Sigmoid colon (tissue), 7 donors: ENCODE measurements around the gene PLPPR1. TPM values are rescaled to one million over a fixed set of nuclear protein-coding genes. Genes with fewer than 3 reads are reported as not detected.

ENCODE experiments used
- DNase-seq: peaks from one replicate; pipeline ENCODE4 v3.0.0-alpha.2; 2019
- H3K27ac ChIP-seq, 4 donors: fragments of 200-600 bp; sonication (generic); one replicate each; pipeline ENCODE4 v1.5.1; 2016 to 2019; ENCODE audit warnings: mild to moderate bottlenecking in 1 of 4
- H3K27me3 ChIP-seq, 3 donors: fragments of 200-600 bp; sonication (generic); one replicate each; pipeline ENCODE4 v1.5.1; 2019; ENCODE audit warnings: mild to moderate bottlenecking in 1 of 3
- H3K36me3 ChIP-seq, 4 donors: fragments of 200-600 bp; sonication (generic); one replicate each; pipeline ENCODE4 v1.5.1; 2016 to 2019
- H3K4me1 ChIP-seq, 4 donors: fragments of 200-600 bp; sonication (generic); one replicate each; pipeline ENCODE4 v1.5.1; 2017 to 2019
- H3K4me3 ChIP-seq, 4 donors: fragments of 200-600 bp; sonication (generic); one replicate each; pipeline ENCODE4 v1.5.1; 2017 to 2019; ENCODE audit warnings: mild to moderate bottlenecking in 2 of 4, moderate library complexity in 1 of 4
- H3K9me3 ChIP-seq, 4 donors: fragments of 200-600 bp in 3 of 4; sonication (generic) in 3 of 4; one replicate each; pipeline versions ENCODE4 v1.5.1 to v1.6.1; 2013 to 2019
- EP300 ChIP-seq, 4 donors: sonication (generic); formaldehyde crosslinking; IDR thresholded peaks; one replicate each; pipeline ENCODE4 v1.6.1; 2017; ENCODE audit warnings: antibody characterized with exemption in 4 of 4
- POLR2A ChIP-seq, 2 donors: fragments of 450-650 bp; IDR thresholded peaks; one replicate each; pipeline ENCODE4 v1.6.1; 2016; ENCODE audit warnings: antibody characterized with exemption in 2 of 2, mild to moderate bottlenecking in 2 of 2, moderate library complexity in 2 of 2
- POLR2AphosphoS5 ChIP-seq, 4 donors: sonication (generic); formaldehyde crosslinking; IDR thresholded peaks; one replicate each; pipeline ENCODE4 v1.6.1; 2017; ENCODE audit warnings: antibody characterized with exemption in 4 of 4
- WGBS, 2 donors: extraction: QIAGEN DNeasy Blood & Tissue Kit; methylation state at CpG; one replicate each; pipeline ENCODE4 v1.1.7; 2013; 5-methylcytosine and 5-hydroxymethylcytosine counted together
- intact Hi-C: fragments of 100-400 bp; cut with DNase I; formaldehyde crosslinking; loops from one replicate; pipeline ENCODE4 v1.15.1; 2023
- polyA plus RNA-seq, 3 donors: library from polyadenylated mRNA; stranded (reverse); fragments of 200-250 nt; gene quantifications; one replicate each; pipeline ENCODE4 v1.2.3, GENCODE V29; 2013
- total RNA-seq, 4 donors: library from RNA; depleted of rRNA; stranded (reverse); fragments of >200 nt; gene quantifications; one replicate each; pipeline ENCODE4 v1.1.0, GENCODE V29; 2016
- TF ChIP-seq, protein P1 (sequence below), 4 experiments: fragments of 450-650 bp in 3 of 4; fragments of 200-600 bp in 1 of 4; IDR thresholded peaks; one replicate each; pipeline ENCODE4 v1.5.1; 2016 to 2019; ENCODE audit warnings: antibody characterized with exemption in 4 of 4, mild to moderate bottlenecking in 3 of 4, moderate library complexity in 2 of 4
- donor health status: healthy with polysubstance abuse.
- donor health status: Bipolar disorder and iron deficiency.
- donor health status: healthy.

Gene PLPPR1
- total and polyA plus RNA-seq, 7 donors, result 0.07 to 0.81 (median 0.38) TPM; not detected in 3

DNA sequence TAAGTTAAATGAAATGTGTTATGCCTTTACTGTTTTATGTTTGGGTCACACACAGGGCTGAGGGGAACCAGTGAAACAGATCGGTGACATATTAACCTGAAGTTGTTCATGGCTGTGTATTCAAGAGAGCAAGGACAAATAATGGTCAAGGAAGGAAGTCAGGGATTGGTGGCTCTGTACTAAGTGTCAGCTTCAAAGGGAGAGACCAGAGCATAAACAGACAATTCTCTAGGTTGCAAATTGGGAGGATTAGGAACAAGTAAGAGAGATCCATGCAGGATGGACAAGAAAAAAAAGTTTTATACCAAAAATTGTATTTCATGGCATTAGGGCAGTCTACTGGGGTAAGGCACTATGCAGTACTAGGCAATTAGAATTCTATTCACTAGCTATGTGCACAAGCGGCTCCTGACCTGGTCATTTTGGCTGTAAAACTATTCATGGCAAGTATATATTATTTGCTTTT lies 156.3 kb downstream of the PLPPR1 start:
- intact Hi-C loops, result no loop called here
- Histone ChIP-seq H3K36me3 (no peaks in the 10 kb centered on the region), H3K9me3 (no peaks in the 10 kb centered on the region), H3K4me3 (no peak overlapping the region), H3K4me1 (no peaks in the 10 kb centered on the region), H3K27me3 (no peaks in the 10 kb centered on the region), H3K27ac (no peak overlapping the region)
- TF ChIP-seq EP300 (IDR thresholded peaks at IDR 0.05) (no peak), POLR2AphosphoS5 (IDR thresholded peaks at IDR 0.05) (no peak), POLR2A (IDR thresholded peaks at IDR 0.05) (no peak)
- TF ChIP-seq, protein P1, sequence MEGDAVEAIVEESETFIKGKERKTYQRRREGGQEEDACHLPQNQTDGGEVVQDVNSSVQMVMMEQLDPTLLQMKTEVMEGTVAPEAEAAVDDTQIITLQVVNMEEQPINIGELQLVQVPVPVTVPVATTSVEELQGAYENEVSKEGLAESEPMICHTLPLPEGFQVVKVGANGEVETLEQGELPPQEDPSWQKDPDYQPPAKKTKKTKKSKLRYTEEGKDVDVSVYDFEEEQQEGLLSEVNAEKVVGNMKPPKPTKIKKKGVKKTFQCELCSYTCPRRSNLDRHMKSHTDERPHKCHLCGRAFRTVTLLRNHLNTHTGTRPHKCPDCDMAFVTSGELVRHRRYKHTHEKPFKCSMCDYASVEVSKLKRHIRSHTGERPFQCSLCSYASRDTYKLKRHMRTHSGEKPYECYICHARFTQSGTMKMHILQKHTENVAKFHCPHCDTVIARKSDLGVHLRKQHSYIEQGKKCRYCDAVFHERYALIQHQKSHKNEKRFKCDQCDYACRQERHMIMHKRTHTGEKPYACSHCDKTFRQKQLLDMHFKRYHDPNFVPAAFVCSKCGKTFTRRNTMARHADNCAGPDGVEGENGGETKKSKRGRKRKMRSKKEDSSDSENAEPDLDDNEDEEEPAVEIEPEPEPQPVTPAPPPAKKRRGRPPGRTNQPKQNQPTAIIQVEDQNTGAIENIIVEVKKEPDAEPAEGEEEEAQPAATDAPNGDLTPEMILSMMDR (IDR thresholded peaks at IDR 0.05), result no peak
- DNase-seq, result no peak
- WGBS, 2 donors, result 19 to 65% methylated on average over 2 of the region's 2 CpGs

DNA sequence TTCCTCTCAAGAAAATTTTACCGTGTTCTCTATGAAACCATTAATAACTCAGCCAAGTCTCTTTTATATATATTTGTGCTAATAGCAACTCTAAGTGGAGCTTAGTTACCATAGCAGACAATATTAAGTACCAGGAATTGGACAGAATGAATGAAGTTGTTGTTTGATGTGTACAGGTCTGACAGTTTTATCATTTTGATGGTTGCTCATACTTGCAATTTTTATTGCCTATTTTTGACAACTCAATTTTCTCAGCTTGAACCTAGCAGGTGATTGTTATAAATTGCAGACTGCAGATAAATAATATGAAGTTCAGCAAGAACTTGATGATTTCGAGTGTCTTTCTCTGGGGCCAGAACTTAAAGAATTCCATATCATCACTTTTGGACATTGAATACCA lies 163.2 kb downstream of the PLPPR1 start:
- H3K4me3 ChIP-seq, result no peak overlapping the region
- no peaks in the 10 kb centered on the region for H3K4me1 ChIP-seq
- intact Hi-C loops, result no loop called here
- WGBS, 2 donors, result 85% methylated on average over 2 of the region's 2 CpGs
- H3K36me3 ChIP-seq, result no peaks in the 10 kb centered on the region
- TF ChIP-seq, protein P1 (IDR thresholded peaks at IDR 0.05), result no peak
- TF ChIP-seq EP300 (IDR thresholded peaks at IDR 0.05), result no peak
- TF ChIP-seq POLR2AphosphoS5 (IDR thresholded peaks at IDR 0.05), result no peak
- no peak for TF ChIP-seq POLR2A (IDR thresholded peaks at IDR 0.05)
- H3K9me3 ChIP-seq, result no peaks in the 10 kb centered on the region
- DNase-seq, result no peak
- H3K27ac ChIP-seq, result no peak overlapping the region
- no peaks in the 10 kb centered on the region for H3K27me3 ChIP-seq

DNA sequence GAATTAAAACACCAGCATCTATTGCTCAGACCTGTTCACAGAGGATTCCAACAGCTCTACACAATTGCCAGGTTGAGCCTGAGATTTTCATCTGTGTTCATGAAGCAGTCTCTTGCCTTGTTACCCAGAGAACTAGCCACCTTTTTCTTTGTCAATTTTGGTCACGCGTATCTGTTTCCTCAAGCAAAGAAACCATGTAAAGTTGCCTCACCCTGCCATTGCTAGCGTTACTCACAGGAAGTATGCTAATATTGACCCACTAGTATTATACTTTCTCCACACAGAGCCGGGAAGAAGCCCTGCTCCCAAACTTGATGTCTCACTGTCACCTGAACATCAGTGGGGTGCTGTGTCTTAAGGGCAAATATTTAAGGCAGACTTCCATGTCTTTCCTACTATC lies 168.5 kb downstream of the PLPPR1 start:
- Histone ChIP-seq H3K27ac (no peak overlapping the region), H3K27me3 (no peaks in the 10 kb centered on the region), H3K36me3 (no peaks in the 10 kb centered on the region), H3K9me3 (no peaks in the 10 kb centered on the region), H3K4me1 (no peaks in the 10 kb centered on the region), H3K4me3 (no peak overlapping the region)
- no peak for DNase-seq
- no peak for TF ChIP-seq POLR2A (IDR thresholded peaks at IDR 0.05)
- TF ChIP-seq EP300 (IDR thresholded peaks at IDR 0.05), result no peak
- no peak for TF ChIP-seq POLR2AphosphoS5 (IDR thresholded peaks at IDR 0.05)
- TF ChIP-seq, protein P1 (IDR thresholded peaks at IDR 0.05), result no peak
- 77 to 80% methylated on average over 4 of the region's 4 CpGs for WGBS, 2 donors
- intact Hi-C loops, result no loop called here

DNA sequence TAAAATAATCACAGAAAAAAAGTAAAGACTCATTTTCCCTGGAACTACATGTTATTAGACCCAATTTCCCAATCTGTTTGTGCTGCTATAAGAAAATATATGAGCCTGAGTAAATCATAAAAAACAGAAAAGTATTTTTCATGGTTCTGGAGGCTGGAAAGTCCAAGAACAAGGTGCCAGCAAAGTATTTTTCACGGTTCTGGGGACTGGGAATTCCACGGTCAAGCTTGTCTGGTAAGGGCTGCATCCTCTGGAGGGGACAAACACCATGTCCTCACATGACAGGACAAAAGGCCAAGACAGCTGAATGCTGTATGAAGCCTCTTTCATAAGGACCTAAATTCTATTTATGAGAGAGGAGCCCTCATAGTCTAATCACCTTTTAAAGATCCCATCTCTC lies 172.3 kb downstream of the PLPPR1 start:
- DNase-seq, result no peak
- Histone ChIP-seq H3K27ac (no peak overlapping the region), H3K27me3 (no peaks in the 10 kb centered on the region), H3K4me3 (no peak overlapping the region), H3K36me3 (no peaks in the 10 kb centered on the region), H3K9me3 (no peaks in the 10 kb centered on the region), H3K4me1 (no peaks in the 10 kb centered on the region)
- intact Hi-C loops, result no loop called here
- WGBS, 2 donors, result 79 to 83% methylated on average over 2 of the region's 2 CpGs
- TF ChIP-seq POLR2A (IDR thresholded peaks at IDR 0.05), result no peak

DNA sequence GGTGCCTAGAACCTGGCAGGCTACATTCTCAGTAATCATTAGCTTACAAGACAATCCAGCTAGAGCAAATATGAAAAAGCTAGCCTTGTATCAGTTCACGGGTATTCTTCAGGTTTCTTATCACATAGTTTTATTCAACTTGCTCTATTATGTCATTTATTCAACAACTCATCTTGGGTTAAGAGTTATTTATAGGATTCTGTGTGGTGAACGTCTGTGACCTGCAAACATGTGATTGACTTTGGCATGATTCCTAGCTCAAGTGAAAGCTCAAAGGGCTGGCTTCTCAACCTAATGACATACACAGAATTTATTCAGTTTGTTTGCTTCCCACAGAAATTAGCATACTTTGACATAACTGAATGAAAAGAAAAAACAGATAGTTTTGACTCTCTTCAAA lies 173.1 kb downstream of the PLPPR1 start:
- no peak for DNase-seq
- Histone ChIP-seq H3K4me3 (no peak overlapping the region), H3K36me3 (no peaks in the 10 kb centered on the region), H3K27me3 (no peaks in the 10 kb centered on the region), H3K9me3 (no peaks in the 10 kb centered on the region), H3K27ac (no peak overlapping the region), H3K4me1 (no peaks in the 10 kb centered on the region)
- no peak for TF ChIP-seq POLR2A (IDR thresholded peaks at IDR 0.05)
- intact Hi-C loops, result no loop called here
- 8 to 51% methylated on average over 2 of the region's 2 CpGs for whole genome bisulfite sequencing, 2 donors

DNA sequence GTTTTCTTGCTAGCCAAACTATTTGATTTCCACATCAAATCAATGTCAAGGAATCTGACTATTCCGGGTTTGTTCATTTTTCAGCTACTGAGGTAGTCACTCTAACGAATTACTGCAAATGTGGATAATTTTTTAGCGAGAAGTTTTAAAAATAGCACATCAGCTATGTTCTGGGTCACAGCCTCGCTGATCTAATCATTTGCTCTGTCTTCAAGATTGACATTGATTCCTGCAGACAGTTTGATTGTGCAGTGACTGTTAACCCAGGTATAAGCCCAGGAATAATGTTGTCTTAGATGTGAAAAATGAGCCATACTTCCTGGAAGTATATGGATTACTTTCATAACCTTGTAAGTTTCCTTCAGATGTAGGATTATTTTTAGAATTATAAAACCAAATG lies 181.1 kb downstream of the PLPPR1 start:
- 89 to 91% methylated on average over 4 of the region's 4 CpGs for WGBS, 2 donors
- intact Hi-C loops, result no loop called here

More for the DNA sequence above, 181.1 kb downstream of the PLPPR1 start:
- Histone ChIP-seq H3K27me3 (no peaks in the 10 kb centered on the region), H3K9me3 (no peaks in the 10 kb centered on the region), H3K27ac (no peak overlapping the region), H3K36me3 (no peaks in the 10 kb centered on the region), H3K4me3 (no peak overlapping the region), H3K4me1 (no peaks in the 10 kb centered on the region)
- TF ChIP-seq EP300 (IDR thresholded peaks at IDR 0.05) (no peak), POLR2AphosphoS5 (IDR thresholded peaks at IDR 0.05) (no peak), POLR2A (IDR thresholded peaks at IDR 0.05) (no peak)
- TF ChIP-seq, protein P1 (IDR thresholded peaks at IDR 0.05), result no peak
- DNase-seq, result no peak
